Stimulated activated naive CD4-positive, alpha-beta T cell treated with Interleukin-2 at 50 U/mL for 16 hours (primary cell): ENCODE data around the gene INKA1.

ENCODE experiments used
- DNase-seq: peaks from one replicate; lab custom pipeline; 2025; lab: John Stamatoyannopoulos, UW

Gene INKA1

DNA sequence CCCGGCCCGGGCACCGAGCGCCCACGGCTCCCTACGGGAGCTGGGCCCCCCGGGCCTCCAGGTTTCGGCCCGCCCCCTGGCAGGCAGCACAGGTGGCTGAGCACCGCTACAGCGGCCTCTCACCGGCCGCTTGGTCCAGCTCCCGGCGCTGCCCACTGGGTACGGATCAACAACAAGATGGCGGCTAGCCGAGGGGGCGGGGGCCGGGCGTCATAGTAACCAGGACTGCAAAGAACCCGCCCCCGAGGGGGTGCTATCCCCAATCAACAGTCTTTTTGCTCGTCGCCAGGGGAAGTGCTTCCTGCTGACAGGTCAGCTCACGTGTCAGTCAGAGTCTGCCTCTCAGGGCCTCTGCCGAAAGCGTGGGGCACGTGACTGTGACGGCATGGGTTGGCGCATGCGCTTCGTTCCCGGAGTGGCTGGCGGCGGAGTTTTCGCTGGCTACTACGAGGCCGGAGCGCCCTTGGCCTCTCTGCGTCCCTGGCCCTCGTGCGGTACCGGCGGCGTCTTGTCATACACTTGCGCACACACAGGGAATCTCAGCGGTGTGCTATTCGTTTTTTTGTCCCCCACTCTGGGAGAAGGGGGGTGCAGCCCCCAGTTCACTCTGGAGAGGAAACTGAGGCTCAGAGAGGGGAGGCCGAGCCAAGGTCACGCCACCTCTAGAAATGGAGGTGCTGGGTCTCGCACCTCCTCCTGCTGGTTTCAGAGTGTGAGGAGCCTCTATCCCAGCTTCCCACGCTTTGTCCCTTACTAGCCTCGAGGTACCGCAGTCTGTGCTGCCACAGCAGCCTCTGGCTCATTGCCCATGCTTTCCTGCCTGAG is 16.5 kb upstream of the INKA1 start, which contains the start of gene IP6K1:
Gene IP6K1, minus strand, starts transcription at position 186 of the 825 bp plus-strand sequence. CDS start 38,502 bp downstream, outside the sequence.
- DNase-seq = peak; percentile 100

DNA sequence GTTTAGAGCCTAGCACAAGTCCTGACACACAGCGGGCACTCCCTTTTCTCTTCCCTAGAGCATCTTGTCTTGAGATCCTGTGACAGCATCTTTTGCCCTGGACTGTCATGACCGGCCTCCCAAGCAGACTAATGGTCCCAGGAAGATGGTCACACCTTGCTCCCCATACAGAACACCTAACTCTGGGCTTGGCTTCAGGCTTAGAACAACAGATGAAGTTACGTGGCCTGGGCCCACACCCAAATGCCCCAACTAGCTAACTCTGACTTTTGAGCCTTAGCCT is 15.9 kb upstream of the INKA1 start:
- DNase-seq = no peak

DNA sequence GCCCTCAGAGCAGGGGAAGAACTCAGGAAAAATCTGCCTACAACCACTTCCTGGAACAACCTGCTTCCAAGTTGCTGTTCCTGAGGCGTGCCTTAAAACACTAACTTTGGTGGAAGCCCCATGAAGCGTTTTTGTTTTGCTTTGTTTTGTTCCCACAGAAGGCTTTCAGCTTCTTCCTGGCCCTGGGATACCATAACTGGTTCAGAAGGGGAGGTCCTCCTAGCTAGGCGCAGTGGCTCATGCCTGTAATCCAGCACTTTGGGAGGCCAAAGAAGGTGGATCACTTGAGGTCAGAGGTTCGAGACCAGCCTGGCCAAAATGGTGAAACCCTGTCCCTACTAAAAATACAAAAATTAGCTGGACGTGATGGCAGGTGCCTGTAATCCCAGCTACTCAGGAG is 15.5 kb upstream of the INKA1 start:
- DNase-seq = no peak

DNA sequence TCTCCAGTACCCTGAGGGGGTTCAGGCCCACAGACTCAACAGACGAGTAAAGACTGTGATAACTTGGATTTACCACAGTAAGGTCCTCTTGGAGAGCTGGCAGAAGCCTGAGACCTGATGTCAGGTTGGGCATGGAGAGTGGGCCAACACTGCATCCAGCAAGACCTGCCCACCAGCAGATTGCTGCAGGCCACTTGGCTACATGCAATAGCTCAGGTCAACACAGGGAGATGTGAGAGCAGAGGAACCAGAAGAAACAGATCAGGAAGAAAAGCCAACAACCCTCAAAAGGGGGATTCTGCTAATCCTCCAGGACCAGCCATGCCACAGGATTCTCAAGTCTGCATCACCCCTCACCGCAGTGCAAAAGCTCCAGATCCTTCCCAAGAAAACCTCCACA is 15.0 kb upstream of the INKA1 start:
- no peak for DNase-seq

DNA sequence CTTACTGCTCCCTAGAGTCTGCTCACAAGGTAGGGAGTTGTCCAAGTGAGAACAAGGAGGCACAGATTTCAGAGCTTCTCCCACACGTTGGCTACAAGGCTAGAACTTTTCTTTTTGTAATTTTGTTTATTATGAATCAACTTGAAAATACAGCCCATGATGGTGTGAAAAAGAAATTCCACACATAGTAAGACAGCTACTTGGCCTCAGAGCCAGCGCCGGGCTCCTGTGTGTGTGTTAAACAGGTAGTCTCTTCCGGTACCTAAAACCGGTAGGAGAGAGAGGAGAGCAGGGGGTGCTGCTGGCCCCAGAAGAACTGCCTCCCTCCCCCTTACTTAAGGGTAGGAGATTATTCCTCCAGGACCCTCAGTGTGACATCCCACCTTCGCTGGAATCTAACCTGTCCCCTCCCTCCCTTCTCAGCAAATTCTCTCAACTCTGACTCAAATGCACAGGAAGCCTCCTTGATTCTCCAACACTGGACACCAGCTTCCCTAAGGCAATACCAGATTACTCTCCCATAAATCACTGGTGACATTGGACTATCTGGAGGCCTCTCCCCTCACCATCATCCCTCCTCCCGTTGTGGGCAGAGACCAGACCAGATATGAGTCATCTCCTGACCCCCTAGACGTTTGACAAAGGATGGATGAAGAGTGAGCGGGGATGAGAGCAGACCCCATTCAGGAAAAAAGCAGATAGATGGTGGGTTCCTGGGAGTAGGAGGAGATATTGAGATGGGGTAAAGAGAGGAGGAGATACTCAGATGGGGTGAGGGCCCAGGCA is 12.2 kb upstream of the INKA1 start:
- no peak for DNase-seq

DNA sequence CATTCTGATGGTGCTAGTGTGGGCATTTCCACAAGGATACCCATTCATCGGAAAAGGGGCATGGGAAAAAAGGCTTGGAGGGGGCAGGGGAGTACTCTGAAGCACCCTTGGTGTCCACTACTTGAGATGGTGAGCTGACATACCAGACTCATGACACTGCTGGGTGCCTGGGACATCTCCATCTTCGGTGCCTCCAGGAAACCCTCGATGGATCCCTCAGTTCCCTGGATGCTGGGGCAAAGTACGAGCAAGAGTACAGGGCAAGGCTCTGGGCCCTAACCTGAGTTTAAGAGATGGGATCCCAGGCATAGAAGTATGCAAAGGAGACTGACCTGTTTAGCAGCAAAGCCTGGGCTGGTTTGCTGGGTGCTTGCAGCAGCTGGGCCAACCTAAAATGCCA is 11.5 kb upstream of the INKA1 start:
- DNase-seq = no peak

DNA sequence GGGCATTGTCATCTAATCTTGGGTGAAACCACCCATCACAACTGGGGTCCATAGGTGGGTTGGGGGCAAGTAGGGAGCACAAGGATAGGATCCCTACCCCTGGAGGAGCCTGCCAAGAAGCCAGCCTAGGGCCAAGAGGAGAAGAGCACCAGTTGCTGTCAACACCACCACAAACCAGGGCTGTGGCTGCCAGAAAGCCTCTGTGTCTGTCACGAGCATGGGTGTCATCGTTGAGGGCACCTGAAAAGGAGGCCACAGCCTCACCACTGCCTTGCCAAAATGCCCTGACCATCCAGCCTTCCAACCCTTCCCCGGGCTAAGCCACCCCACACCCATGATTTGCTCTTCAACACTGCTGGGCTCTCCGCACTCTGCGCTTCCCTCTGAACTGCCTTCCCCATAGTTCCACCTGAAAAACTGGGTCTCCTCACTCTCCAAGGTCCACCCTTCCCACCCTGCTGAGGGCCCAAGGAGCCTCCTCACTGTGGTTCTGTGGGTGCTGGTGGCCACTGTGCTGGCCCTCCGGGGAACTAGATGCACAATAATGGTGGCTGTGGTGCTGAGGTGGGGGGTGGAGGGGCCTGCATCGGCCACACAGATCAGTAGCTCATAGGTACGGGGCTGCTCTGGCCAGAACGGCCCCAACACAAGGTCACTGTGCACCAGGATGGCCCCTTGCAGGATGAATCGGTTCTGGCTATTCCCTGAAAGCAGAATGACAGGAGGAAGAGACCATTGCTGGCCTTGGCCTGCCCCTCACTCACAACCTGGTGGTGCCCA is 10.5 kb upstream of the INKA1 start:
- DNase-seq = no peak

DNA sequence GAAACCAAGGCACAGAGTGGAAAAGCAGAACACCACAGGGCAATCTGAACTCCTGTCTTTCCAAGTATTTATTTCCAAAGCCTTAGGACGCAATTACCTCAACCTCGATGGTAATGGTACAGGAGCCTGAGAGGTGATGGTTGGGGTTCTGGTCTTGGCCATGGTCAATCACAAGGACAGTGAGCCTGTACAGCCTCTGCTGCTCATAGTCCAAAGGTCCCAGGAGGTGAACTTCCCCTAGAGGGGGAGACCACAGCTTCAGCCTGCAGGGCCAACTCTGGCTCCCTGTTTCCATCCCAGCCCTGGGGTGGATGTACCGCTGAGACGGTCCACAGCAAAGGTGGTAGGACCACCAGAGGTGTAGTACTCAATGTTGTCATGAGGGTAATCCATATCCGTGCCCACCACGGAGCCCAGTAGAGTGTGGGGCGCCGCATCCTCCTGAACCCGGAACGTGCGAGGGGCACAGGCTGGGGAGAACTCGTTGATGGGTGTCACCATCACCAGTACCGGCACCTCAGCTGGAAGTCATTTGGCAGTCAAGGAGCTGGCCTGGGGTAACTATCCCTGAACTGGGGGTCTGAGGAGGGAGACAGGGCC is 9.5 kb upstream of the INKA1 start:
- no peak for DNase-seq

DNA sequence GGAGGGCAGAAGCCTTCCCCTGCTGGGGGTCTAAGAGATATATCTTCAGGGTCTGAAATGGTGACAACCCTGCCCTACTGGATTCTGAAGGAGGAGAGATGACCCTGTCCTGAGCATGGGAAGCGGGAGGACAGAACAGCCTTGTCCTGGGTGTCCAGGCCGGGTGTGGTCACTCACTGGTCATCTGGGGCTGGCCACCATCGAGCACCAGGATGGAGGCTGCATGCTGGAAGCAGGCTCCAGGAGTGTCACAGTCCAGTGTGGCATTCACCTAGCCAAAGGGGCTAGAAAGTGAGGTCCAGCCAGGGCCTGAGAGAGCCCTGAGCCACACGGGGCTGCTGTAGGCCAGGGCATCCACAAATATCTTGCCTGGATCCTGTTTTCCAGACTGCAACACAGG is 8.6 kb upstream of the INKA1 start:
- DNase-seq = no peak

DNA sequence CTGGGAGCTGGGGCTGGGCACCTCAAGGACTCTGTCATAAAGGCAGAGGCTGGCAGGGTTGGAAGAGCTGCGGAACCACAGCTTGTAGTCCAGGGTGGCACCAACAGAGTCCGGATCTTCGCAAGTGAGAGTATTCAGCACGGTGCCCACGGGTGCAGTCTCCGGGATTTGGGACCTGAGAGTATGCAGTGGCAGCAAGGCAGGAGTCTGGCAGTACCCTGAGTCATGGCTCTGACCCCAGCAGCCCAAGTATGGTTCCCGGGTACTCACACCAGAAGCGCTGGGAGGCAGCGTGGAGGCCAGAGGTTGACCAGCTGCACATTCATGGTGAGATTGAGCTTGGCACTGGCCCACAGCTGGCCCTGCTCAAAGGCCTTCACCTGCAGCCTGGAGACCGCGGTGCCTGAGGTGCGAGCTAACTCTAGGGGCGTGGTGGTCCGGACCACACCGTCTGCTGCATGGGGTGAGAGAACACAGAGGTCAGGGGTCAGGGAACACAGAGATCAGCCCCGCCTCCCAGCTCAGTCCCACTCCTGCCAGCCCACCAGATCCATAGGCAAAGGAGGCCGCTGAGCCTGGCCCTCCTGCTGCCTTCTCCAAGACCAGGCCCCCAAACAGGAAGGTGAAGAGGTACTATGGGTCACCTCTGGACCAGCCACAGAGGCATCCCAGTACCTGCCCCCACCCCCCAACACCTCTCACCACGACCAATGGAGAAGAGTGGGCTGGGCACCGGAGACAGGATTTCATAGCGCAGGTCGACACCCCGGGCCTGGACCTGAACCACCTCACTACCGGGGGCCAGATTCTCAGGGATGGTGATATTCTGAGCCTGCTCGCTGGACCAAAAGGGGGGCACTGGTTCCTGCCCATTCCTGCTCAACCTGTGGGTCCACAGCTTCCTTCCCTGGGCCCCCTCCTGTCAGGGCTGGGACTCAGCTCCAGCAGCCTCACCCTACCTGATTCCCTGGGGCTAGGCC is 7.8 kb upstream of the INKA1 start:
- DNase-seq = no peak

DNA sequence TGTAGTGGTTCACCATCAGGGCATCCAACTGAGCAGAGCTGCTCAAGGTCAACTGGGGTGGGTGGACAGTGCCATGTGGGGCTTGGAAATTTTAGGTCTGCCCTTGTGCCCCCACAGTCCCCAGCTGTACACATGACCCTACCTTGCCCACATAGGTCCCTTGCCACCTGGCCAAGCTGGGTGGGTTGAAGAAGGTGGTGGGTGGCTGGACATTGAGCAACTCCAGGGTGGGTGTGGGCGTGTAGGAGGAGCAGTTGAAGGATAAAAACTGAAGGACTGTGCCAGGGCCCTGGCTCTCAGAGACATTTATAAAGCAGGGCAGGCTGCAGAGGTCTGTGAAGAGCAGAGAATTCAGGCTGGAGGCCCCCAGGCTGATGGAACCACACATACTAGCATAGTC is 4.0 kb upstream of the INKA1 start:
- no peak for DNase-seq

DNA sequence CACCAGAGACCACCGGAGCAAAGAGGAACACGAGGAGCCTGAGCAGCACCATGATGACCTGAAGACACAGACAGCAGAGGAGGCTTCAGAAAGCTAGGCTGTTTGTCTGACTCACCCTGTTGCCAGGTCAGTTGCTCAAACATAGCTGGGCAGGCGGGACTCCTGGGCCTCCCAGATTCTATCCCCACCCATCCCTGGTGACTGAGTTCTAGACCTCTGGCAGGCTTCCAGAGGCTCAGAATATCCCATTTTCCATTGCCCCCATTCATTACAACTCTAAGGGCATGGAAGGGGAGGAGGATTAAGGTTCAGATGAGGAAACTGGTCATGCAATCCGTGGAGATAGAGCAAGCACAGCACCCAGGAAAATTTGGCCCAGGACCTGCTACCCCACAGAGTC is 3.3 kb upstream of the INKA1 start, which contains the start of gene CDHR4:
Gene CDHR4, minus strand, starts transcription at position 113 of the 400 bp plus-strand sequence. Its CDS starts 61 bp downstream, at position 52.
- DNase-seq = no peak

DNA sequence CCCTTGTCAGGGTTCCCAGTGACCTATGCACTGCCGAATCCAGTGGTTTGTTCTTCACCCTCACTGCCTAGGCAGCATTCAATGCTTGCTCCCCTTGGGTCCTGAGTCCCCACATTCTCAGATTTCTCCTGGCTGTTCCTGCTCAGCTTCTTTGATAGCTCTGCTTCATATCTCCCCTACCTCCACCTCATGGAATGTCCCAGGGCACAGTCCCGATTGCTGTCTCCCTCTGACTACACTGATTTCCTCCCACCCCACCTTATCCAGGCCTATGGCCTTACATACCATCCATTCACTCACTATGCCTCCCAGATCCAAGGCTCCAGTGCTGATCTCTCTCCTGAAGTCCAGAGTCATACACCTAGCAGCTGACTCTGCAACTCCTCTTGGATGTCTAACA is 1.9 kb upstream of the INKA1 start:
- DNase-seq = no peak

DNA sequence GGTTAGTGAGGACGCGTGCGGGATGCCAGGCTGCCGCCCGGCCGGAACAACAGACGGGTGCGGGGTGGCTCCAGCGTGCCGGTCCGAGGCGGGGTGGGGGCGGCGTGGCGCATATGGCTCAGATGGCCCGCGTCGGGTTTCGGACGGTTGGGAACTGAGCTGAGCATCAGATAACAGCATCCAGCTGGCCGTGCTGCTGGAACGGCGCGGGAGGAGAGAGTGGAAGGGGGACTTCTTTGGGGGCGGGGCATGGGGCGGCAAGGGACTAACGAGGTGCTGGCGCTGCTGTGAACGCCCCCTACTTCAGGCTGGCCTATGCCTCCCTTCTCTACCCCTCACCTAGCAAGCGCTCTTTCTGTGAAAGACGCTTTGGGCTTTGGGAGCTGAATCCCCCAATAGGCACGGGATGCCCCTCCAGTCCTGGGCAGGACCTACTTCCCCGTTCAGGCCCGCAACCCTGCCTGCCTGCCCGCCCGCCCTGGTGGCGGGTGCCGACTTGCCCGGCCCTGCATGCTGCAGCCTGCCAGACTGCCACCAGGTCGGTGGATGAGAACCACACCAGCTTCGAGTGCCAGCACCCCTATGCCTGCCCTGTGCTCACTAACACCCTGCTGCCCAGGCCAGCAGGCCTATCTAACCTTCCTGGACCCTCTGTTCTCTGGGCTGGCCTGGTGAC is 542 bp downstream of the INKA1 start:
- DNase-seq = peak; percentile 37

DNA sequence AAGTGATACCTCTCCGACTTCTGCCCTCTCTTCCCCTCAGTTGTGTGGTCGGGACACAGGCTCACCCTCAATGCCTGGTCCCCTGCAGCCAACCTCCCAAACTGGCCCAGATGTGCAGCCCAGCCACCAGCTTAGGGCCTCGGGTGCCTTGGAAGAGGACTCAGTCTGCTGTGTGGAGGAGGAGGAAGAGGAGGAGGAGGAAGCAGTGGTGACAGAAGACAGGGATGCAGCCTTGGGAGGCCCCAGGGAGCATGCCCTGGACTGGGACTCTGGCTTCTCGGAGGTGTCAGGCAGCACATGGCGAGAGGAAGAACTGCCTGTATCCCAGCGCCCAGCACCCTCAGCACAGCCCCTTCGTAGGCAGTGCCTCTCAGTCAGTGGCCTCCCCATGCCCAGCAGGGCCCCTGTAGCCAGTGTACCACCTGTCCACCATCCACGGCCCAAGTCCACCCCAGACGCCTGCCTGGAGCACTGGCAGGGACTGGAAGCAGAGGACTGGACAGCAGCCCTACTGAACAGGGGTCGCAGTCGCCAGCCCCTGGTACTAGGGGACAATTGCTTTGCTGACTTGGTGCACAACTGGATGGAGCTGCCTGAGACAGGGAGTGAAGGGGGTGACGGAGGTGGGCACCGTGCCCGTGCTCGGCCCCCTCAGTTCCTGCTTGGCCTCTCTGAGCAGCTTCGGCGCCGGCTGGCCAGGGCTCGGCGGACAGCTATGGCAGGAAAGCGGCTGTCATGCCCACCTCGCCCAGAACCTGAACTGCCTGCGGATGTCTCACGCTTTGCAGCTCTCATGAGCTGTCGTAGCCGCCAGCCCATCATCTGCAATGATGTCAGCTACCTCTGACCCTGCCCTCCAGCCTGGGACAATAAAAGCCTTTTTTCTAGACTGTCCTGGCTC is 1.3 kb downstream of the INKA1 start:
- no peak for DNase-seq

DNA sequence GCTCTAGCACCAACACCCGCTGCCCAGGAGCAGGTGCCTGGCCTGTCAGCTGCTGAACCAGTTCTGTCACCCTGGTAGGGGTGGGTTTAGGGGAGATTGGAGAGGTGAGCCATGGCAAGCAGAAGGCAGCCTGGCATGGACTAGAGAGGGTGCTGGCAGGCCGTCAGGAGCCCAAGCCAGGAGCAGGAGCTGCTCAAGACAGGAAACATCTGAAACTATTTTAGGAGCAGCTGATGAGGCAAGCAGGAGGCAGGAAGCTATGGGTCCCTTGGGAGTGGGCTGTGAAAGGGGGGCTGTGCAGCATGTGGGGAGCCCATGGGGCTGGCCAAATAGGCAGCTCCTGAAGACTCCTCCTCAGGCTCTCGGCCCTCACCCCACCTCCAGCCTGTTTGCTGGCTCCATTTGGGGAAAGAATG is 2.3 kb downstream of the INKA1 start:
- no peak for DNase-seq

DNA sequence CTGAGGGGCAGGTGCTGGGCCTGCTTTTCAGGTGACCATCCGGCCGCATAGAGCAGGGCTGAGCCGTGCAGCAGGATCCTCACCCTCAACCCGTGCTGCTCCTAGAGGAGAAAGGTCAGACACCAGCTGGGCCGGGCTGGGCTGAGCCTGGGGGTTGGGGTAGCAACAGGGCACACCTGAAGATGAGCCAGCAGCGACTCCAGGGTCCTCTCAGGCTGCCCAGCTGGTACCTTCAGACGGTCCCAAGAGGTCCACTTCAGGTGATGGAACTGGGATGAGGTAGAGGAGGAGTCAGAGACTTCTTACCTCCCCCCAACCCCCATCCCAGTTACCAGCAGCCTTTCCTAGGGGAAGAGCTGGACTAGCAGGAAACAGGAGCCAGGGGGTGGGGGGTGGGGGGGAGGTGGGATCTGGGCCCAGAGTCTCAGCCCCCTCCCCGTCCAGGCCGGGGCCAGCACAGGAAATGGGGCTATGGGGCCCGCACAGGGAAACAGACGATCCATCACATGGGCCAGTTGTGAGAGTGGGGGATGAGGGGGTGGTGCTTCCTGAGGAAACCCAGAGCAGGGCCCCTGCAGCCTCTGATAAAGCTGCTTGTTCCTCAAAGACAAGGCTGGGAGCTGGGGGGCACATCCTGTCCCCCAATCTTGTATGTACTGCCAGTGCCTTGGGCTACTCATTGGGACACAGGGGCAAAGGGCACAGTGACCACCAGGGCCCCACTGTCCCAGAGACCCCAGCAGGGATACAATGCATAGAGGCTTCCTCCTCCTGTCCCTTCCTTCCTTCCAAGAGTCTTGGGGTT is 3.0 kb downstream of the INKA1 start:
- DNase-seq = no peak

DNA sequence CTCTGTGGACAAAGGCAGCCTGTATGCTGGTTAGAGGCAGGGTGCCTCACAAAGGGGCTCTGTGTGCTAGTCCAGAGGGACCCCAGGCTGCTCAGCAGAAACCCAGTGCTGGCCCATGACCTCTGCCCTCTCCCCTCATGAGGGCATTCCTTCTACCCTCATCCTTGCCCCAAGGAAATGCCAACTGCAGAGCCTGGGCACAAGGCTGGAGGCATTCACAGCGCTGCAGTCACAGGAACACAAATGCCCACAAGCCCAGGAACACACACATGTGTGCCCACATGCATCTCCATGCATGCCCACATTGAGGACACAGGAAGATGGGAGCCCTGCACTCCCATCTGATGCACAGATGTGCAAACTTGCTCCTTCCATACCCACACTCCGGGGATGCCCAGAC is 3.8 kb downstream of the INKA1 start:
- no peak for DNase-seq
